GM19035 (cell line): ENCODE results near the gene MDM2.
"Not testable (repeated sequence)": the region's sequence is repeated elsewhere in the genome, so short reads cannot be mapped to it uniquely, and the experiment has no call there.

Experiments
- ATAC-seq: cut with Tn5 transposase; IDR thresholded peaks from one replicate; pipeline ENCODE4 v1.9.1; 2021; ENCODE audit not compliant: unreplicated experiment

MDM2 gene

DNA sequence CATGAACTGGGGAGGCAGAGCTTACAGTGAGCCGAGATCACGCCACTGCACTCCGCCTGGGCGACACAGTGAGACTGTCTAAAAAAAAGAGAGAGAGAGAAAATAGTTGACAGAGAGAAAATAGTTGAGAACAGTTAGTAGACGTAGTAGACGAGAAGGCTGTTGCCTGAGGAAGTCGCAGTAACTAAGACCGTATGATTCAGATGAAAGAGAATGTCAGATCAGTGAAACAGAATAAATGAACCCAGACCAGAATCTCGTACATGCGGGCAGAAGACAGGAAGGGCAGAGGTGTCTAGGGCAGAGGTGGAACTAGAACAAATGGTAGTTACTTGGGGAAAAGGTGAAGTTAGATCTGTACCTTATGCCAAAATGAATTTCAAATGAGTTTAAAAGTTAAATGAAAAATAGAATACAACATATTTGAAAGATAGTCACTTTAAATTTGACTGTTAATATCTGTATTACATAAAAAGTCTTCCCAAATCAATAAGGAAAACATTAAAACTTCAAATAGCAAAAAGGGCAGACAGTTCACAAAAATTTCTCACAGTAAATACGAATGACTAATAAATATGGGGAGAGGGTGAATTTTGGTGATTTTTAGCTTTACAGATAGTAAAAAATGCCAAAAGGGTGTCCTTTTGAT, 17.7 kb downstream of the MDM2 start:
- no peak for ATAC-seq

DNA sequence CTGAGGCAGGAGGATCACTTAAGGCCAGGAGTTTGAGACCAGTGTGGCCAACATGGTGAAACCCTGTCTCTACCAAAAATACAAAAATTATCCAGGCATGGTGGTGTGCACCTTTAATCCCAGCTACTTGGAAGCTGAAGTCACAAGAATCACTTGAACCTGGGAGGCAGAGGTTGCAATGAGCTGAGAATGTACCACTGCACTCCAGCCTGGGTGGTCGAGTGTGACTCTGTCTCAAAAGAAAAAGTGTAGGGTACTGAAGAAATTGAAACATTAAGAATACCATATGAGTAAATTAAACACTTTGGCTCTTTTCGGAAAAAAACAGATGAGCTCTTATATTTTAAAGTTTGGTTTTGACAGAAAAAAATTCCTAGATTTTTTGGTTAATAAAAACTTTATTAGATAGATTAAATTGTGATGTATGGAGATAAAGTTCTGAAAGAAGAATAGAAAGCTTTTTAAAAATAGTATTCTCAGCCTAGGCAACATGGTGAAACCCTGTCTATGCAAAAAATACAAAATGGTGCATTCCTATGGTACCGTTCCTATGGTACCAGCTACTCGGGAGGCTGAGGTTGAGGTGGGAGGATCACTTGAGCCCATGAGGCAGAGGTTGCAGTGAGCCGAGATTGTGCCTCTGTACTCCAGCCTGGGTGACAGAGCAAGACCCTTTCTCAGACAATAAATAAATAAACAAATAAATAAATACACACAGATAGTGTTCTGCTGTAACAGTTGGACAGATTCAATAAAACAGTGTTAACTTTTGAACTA, 20.1 kb downstream of the MDM2 start:
- ATAC-seq = no peak

DNA sequence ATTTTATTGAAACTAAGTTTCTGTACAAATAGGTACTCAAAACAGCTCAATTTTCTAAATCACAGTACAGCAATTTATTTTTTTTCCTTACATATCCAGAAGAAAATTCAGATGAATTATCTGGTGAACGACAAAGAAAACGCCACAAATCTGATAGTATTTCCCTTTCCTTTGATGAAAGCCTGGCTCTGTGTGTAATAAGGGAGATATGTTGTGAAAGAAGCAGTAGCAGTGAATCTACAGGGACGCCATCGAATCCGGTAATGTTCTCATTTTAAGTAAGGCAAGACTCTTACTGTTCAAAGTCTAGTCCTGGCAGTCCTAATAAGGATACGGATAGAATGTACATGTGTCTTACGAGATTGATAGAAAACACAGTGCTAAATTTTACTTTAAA, 20.7 kb downstream of the MDM2 start:
- ATAC-seq = no peak

DNA sequence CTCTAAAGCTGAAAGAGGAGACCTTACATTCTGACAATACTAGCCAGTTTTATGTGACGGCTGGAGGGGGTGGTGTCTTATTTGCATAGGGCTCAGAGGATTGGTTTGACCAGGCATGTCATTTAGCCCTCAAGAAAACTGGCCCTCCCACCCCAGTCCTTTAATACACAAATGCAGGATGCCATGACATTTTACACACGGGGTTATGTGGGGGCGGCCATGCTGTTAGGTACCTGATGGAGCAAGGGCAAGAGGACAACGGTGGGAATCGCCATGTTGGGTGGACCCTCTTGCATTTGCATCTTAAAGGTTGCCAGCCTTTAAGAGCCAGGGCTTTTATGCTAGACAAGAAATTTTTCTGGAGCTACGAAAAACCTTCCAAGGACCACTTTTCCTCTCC, 23.3 kb downstream of the MDM2 start:
- no peak for ATAC-seq

DNA sequence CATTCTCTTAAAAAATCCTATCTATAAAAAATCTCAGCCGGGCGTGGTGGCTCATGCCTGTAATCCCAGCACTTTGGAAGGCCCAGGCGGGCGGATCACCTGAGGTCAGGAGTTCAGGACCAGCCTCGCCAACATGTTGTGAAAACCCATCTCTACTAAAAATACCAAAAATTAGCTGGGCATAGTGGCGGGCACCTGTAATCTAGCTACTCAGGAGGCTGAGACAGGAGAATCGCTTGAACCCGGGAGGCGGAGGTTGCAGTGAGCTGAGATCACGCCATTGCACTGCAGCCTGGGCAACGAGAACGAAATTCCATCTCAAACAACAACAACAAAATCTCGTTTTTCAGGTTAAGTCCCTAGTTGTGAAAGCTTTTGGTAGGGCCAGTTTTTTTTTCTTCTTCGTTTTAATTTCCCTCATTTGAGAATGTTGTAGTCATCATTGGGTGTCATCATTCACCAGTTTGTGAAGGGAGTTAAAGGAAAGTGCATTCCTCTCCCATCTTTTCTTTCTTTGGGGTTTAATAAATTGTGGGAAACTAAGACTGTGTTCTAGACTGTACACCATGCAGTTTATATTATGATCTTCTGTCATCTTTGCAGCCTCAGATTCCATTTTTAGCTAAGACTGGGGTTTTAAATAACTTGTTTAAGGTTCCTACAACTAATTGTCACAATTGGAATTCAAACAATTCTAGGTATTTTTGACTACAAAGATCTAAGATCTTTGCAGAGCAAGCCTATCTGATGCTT, 23.9 kb downstream of the MDM2 start:
- ATAC-seq = no peak

DNA sequence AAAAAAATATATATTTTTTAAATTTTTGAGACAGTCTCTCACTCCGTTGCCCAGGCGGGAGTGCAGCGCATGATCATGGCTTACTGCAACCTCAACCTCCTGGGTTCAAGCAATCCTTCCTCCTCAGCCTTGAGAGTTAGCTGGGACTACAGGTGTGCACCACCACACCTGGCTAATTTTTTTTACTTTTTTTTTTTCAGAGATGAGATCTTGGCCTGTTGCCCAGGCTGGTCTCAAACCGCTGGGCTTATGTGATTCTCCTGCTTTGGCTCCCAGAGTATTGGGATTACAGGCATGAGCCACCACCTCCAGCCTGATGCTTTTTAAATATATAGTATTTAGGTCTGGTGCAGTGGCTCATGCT, 24.5 kb downstream of the MDM2 start:
- ATAC-seq = no peak

DNA sequence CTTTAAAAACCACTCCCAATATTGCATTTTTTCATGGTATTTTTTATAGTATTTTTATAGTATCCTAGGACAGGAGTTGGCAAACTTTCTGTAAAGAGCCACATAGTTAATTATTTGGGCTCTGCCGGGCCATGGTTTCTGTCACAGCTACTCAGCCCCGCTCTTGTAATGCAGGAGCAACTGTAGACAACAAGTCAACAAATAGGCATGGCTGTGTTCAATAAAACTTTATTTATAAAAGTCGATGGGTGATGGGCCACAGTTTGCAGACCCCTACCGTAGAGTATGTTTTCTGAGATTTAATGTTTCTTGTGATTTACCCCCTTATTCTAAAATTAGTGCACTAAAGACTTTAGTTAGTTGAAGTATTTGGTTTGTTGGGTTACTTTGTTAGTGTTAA, 25.5 kb downstream of the MDM2 start:
- ATAC-seq = no peak

DNA sequence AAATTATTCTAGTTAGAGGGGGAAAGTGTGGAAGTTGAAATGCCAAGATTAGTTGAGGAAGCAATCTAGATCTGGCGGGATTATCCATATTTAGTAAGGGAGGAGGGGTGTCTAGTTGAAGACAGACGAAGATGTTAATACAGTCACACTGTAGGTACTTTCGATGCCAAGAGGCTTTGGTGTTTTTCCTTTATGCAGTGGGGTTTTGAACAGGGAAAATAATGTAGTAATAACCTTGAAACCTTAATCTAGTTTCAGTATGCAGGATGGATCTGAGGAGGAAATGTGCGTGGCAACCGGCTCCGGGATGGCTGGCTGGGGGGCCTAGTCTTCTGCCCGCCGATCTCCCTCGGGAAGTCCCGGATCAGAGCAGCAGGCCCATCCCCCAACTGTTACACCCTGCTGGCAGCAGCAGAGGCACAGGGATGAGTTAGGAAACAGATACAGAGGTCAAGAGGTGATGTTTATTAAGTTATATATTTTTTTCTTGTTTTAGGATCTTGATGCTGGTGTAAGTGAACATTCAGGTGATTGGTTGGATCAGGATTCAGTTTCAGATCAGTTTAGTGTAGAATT, 27.4 kb downstream of the MDM2 start:
- no peak for ATAC-seq

DNA sequence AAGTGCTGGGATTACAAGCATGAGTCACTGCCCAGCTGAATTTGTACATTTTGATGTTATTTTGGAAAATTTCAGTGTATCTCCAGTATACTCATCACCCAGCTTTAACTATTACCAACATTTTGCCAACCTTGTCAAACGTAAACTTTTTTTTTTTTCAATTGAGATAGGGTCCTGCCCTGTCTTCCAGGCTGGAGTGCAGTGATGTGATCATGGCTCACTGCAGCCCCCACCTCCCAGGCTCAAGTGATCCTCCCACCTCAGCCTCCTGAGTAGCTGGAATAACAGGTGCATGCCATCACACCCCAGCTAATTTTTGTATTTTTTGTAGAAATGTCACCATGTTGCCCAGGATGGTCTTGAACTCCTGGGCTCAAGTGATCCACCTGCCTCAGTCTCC, 29.2 kb downstream of the MDM2 start:
- no peak for ATAC-seq

DNA sequence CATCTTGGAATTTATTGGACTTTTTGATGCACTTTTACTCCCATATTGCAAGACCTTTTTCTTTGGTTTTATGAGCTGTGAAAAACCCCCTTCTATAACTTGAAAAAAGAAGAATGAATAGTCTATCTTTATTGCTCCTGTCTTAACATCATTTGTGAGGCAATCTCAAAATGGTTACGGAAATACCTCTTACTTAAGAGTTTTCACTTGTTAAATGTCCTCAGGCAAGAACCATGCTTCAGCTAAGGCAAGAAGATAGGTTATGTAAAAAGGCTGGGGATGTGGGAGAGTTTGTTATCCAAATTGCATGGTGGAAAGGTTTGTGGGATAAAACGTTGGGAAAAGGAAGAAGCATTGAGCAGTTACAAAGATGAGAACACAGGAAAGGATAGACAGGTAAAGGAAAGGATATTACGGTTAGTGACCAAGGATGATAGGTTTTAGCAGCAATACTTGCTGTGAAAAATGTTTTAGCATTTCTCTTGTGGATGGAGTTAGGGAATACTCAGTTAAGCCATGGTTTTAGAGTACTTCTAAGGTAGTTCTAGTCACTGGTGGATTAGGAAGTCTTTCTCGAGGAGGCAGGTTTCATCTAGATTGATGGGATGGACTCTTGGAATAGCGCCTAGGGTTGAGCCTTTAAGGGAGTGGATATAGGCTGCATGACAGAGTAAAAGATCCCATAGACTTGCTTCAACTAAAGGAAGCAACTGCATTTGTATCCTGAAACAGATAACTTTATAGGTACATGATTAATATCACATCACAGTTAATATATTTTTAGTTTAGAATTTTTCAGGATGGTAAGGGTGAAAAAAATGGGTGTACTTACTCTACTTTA, 30.3 kb downstream of the MDM2 start:
- ATAC-seq = no peak

DNA sequence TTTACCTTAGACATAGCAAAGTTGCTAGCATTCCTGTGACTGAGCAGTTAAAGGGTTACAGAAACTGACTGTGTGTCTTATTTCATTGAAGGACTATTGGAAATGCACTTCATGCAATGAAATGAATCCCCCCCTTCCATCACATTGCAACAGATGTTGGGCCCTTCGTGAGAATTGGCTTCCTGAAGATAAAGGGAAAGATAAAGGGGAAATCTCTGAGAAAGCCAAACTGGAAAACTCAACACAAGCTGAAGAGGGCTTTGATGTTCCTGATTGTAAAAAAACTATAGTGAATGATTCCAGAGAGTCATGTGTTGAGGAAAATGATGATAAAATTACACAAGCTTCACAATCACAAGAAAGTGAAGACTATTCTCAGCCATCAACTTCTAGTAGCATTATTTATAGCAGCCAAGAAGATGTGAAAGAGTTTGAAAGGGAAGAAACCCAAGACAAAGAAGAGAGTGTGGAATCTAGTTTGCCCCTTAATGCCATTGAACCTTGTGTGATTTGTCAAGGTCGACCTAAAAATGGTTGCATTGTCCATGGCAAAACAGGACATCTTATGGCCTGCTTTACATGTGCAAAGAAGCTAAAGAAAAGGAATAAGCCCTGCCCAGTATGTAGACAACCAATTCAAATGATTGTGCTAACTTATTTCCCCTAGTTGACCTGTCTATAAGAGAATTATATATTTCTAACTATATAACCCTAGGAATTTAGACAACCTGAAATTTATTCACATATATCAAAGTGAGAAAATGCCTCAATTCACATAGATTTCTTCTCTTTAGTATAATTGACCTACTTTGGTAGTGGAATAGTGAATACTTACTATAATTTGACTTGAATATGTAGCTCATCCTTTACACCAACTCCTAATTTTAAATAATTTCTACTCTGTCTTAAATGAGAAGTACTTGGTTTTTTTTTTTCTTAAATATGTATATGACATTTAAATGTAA, 31.5 kb downstream of the MDM2 start:
- ATAC-seq = no peak

DNA sequence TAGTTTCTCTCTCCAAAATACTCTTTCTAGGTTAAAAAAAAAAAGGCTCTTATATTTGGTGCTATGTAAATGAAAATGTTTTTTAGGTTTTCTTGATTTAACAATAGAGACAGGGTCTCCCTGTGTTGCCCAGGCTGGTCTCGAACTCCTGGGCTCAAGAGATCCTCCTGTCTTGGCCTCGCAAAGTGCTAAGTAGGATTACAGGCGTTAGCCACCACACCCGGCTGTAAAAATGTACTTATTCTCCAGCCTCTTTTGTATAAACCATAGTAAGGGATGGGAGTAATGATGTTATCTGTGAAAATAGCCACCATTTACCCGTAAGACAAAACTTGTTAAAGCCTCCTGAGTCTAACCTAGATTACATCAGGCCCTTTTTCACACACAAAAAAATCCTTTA, 33.2 kb downstream of the MDM2 start:
- not testable (repeated sequence) for ATAC-seq

DNA sequence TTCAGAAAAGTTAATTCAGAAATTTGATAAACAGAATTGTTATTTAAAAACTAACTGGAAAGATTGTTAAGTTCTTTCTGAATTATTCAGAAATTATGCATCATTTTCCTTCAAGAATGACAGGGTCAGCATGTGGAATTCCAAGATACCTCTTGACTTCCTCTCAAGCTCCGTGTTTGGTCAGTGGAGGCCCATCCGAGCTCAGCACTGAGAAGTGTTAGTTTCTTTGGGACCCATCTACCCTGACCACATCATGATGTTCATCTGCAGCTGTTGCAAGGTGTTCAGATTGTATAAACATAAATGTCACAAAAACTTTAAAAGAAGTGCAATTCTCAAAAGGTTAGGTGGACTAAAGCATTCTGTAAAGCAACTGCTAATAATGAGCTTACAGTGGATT, 33.7 kb downstream of the MDM2 start:
- no peak for ATAC-seq

DNA sequence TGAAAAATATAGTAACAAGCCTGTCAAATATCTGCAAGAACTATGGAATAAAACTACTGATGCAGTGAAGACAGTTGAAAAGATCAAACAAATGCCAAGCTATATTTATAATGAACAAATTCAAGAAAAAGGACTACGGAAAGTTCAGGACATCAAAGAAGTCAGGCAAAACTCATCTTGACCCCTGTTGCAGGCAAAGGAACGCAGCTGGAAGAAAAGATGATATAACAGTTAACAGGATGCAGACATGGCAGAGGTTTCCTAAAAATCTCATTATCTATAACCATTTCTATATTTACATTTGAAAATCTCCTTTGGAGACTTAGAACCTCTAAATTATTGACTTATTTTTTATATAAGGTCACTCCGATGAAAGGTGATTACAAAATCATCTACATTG, 34.1 kb downstream of the MDM2 start:
- no peak for ATAC-seq

DNA sequence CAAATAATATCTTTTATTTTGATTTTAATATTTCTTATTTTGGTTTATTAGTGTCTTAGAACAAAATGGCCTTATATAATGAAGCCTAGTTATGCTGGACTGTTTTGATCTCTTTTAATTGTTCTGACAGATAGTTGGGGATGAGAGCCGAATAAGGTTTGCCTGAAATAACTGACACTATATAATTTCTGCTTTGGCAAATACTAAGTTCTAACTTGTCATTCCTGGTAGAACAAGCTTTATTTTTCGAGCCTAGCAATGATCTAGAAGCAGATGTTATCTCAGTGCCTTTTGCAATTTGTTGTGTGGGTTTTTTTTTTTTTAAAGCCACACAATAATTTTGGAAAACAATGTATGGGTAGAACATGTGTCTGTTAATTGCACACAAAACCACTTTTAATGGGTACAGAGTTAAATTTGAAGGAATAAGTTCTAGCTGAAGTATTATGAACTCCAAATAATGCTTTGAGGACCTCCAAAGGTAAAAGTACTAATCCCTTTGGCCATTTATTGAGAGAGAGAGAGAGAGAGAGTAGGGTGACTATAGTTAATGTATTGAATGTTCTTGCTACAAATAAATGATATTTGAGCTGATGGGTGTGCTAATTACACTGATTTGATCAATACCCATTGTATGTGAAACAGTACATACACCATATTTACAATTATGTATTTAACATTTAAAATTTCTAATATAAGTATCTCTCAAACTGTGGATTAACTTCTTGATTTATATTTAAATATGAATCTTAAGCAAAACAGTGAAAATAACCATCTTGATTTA, 35.0 kb downstream of the MDM2 start:
- no peak for ATAC-seq

DNA sequence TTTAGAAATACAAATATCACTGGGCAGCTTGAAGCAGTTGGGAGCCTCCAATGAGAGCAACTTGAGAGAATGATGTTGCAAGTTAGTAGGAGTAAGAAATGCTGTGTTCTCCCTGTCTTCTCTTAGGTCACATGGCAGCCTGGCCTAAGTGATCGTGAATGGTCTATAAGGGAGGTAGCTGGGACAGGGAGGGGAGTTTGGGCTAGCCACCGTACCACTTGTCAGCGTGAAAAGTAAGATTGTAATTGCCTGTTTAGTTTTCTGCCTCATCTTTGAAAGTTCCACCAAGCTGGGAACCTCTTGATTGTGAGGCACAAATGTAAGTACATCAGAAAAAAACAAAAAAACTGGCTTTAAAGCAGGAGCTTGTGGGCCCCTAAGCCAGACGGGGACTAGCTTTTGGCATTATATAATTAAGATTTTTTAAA, 36.4 kb downstream of the MDM2 start:
- ATAC-seq = no peak

DNA sequence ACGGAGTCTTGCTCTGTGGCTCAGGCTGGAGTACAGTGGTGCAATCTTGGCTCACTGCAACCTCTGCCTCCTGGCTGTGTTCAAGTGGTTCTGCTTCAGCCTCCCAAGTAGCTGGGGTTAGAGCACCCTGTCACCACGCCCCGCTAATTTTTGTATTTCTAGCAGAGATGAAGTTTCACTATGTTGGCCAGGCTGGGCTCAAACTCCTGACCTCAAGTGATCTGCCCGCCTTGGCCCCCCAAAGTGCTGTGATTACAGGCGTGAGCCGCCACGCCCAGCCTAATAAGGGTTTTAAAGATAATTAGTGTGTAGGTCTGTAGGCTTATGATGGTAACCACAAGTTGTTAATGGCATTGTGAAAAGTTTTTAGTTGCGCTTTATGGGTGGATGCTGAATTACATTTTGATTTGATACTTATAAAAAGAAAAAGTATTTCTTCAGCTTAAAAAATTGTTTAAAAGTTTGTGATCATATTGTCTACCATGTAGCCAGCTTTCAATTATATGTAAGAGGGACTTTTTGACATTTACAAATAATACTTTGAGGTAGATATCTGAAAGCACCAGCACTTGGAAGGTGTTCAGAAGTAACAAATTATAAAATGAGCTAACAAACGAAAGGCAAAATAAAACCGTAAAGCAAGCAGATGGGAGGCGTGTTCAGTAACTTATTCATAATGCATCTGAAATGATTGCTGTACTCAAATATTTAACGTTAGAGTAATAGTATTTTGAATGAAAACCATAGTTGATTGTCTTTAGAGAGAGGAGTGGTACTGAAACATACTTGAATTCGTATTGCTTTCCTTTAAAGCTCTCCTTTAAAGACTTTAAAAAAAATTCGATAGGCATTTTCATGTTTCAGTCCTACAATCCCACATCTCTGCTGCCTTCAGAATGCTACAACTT, 37.1 kb downstream of the MDM2 start:
- no peak for ATAC-seq

DNA sequence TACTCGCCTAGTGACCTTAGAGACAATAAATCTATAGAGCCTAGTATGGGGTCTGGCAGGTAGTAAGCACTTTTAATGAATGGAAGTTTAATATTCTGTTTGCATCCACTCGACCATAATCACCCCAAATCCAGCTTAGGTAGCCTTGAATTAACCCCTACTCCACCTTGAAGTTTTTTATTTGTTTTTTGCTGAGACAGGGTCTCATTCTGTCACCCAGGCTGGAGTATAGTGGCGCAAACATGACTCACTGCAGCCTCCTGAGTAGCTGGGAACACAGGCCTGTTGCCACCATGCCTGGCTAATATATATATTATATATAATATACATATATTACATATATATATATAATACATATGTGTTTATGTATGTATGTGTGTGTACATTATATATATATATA, 38.8 kb downstream of the MDM2 start:
- no peak for ATAC-seq
